Measurements from ENCODE around the gene IL17D. TPM values are rescaled to one million over a fixed set of nuclear protein-coding genes. Genes with fewer than 3 reads are reported as not detected.
"Not testable (repeated sequence)": the region's sequence is repeated elsewhere in the genome, so short reads cannot be mapped to it uniquely, and the experiment has no call there.

Gene IL17D
- total RNA-seq, 4 donors from 2014 or later: 1.1 to 1.4 TPM; not detected in 2

DNA sequence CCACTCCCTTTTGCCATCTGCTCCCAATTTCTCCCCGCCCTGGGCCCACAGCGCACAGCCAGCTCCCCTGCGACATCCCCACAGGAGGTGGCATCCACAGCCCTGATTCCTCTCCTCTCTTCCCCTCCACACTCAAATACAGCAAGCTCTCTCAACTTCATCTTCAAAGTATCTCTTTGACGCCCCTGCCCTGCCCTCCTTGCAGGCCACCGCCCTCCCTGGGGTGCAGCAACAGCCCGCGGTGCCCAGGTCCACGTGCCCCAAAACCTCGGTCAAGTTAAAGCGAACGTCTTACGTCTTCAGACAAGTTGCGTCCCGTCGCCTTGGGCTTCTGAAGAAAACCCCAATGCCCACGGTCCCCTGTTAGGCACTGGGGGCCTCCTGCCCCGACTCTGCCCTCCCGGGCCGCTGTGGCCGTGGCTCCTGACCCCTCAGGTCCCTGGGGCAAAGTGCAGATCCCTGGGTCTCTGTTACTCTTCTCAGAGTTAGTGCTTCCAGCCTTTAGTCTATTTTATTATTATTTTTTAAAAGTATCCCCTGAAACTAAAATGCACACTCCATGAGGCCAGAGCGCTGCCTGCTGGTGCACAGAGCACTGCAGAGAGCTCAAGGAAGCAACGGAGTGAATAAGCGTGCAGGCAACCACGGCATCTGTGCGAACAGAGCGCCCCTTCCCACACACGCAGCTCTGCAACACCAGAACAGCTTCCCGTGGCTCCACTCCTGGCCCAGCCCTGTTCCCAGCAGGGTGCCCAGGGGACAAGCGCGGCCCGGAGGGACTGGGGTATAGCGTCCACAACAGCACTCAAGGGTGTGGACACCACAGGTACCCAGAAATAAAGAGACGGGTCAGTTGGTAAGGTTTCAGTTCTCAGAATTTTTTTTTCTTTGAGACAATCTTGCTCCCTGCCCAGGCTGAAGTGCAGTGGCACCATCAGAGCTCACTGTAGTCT, 26.4 kb downstream of the IL17D start:
- H3K27ac ChIP-seq: no peak overlapping the region
- H3K9me3 ChIP-seq: no peaks in the 10 kb centered on the region
- 96 to 100% methylated on average over 3 to 33 of the region's 33 CpGs for WGBS, 2 donors (ENCODE audit: low coverage in 1 of 2)
- intact Hi-C loops (cut with DNase I; ENCODE audit: low total_unique reads): no loop called here
- in situ Hi-C loops (cut with MboI; ENCODE audit: low pct_ligation_motif_present in 1 of 4, low pct_unique_long_range_greater_than_20kb in 1 of 4, low sequenced_read_pairs in 3 of 4): loop anchor here in 1 of 4 donors (10.0 kb wide), 1 partner anchor 65 kb away; no protein-coding TSS in a partner anchor
- no peaks in the 10 kb centered on the region for H3K36me3 ChIP-seq
- H3K4me3 ChIP-seq: no peak overlapping the region
- TF ChIP-seq POLR2AphosphoS5 (IDR thresholded peaks at IDR 0.05) (no peak), POLR2A (IDR thresholded peaks at IDR 0.05) (no peak), EP300 (IDR thresholded peaks at IDR 0.05; ENCODE audit: low read depth) (no peak)
- TF ChIP-seq, protein P1, sequence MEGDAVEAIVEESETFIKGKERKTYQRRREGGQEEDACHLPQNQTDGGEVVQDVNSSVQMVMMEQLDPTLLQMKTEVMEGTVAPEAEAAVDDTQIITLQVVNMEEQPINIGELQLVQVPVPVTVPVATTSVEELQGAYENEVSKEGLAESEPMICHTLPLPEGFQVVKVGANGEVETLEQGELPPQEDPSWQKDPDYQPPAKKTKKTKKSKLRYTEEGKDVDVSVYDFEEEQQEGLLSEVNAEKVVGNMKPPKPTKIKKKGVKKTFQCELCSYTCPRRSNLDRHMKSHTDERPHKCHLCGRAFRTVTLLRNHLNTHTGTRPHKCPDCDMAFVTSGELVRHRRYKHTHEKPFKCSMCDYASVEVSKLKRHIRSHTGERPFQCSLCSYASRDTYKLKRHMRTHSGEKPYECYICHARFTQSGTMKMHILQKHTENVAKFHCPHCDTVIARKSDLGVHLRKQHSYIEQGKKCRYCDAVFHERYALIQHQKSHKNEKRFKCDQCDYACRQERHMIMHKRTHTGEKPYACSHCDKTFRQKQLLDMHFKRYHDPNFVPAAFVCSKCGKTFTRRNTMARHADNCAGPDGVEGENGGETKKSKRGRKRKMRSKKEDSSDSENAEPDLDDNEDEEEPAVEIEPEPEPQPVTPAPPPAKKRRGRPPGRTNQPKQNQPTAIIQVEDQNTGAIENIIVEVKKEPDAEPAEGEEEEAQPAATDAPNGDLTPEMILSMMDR (IDR thresholded peaks at IDR 0.05): no peak
- H3K27me3 ChIP-seq: no peaks in the 10 kb centered on the region
- DNase-seq: no peak
- no peaks in the 10 kb centered on the region for H3K4me1 ChIP-seq

DNA sequence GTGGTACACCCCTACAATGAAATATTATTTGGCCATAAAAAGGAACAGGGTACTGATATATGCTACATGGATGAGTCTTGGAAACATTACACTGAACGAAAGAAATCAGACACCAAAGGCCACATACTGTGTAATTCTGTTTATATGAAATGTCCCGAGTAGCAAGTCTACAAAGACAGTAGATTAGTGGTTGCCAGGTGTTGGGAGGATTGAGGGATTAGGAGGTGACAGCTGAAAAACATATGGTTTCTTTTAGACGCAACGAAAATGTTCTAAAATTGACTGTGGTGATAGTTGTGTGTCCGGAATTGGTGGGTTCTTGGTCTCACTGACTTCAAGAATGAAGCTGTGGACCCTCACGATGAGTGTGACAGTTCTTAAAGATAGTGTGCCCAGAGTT, 35.1 kb downstream of the IL17D start:
- no peaks in the 10 kb centered on the region for H3K36me3 ChIP-seq
- H3K27me3 ChIP-seq: no peaks in the 10 kb centered on the region
- H3K4me1 ChIP-seq: no peaks in the 10 kb centered on the region
- TF ChIP-seq POLR2AphosphoS5 (IDR thresholded peaks at IDR 0.05): no peak
- in situ Hi-C loops (cut with MboI; ENCODE audit: low pct_ligation_motif_present in 1 of 4, low pct_unique_long_range_greater_than_20kb in 1 of 4, low sequenced_read_pairs in 3 of 4) (loop anchor here in 1 of 4 donors (10.0 kb wide), 1 partner anchor 56 kb away; no protein-coding TSS in a partner anchor), intact Hi-C loops (cut with DNase I; ENCODE audit: low total_unique reads) (no loop called here)
- WGBS, 2 donors (ENCODE audit: low coverage in 1 of 2): 90 to 92% methylated on average over 6 of the region's 6 CpGs
- H3K27ac ChIP-seq: no peak overlapping the region
- DNase-seq: no peak
- H3K4me3 ChIP-seq: no peak overlapping the region
- H3K9me3 ChIP-seq: no peaks in the 10 kb centered on the region

DNA sequence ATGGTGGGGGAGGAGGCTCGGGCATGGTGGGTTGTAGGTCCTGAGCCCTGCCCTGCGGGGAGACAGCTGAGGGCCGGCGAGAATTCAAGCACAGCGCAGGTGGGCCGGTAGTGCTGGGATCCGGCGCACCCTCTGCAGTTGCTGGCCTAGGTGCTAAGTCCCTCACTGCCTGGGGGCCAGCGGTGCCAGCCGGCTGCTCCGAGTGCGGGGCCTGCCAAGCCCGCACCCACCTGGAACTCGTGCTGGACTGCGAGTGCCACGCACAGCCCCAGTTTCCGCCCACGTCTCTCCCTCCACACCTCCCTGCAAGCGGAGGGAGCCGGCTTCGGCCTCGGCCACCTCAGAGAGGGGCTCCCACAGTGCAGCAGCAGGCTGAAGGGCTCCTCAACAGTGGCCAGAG, 36.5 kb downstream of the IL17D start:
- intact Hi-C loops (cut with DNase I; ENCODE audit: low total_unique reads): no loop called here
- TF ChIP-seq, protein P1 (IDR thresholded peaks at IDR 0.05): no peak
- no peak for TF ChIP-seq EP300 (IDR thresholded peaks at IDR 0.05; ENCODE audit: low read depth)
- no peak for TF ChIP-seq POLR2A (IDR thresholded peaks at IDR 0.05)
- TF ChIP-seq POLR2AphosphoS5 (IDR thresholded peaks at IDR 0.05): no peak
- WGBS, 2 donors (ENCODE audit: low coverage in 1 of 2): 94% methylated on average over 22 of the region's 22 CpGs; no CpG with 5 or more reads in 1 of the 2 donors
- Histone ChIP-seq H3K27me3 (no peaks in the 10 kb centered on the region), H3K4me1 (no peaks in the 10 kb centered on the region), H3K9me3 (no peaks in the 10 kb centered on the region), H3K4me3 (no peak overlapping the region), H3K27ac (no peak overlapping the region), H3K36me3 (no peaks in the 10 kb centered on the region)
- in situ Hi-C loops (cut with MboI; ENCODE audit: low pct_ligation_motif_present in 1 of 4, low pct_unique_long_range_greater_than_20kb in 1 of 4, low sequenced_read_pairs in 3 of 4): no loop called here
- DNase-seq: no peak

DNA sequence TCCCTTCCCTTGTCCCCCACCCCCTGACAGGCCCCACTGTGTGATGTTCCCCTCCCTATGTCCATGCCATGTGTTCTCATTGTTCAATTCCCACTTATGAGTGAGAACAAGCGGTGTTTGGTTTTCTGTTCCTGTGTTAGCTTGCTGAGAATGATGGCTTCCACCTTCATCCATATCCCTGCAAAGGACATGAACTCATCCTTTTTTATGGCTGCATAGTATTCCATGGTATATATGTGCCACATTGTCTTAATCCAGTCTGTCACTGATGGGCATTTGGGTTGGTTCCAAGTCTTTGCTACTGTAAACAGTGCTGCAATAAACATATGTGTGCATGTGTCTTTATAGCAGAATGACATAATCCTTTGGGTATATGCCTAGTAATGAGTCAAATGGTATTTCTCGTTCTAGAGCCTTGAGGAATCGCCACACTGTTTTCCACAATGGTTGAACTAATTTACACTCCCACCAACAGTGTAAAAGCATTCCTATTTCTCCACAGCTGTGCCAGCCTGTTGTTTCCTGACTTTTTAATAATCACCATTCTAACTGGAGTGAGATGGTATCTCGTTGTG, 40.4 kb downstream of the IL17D start:
- in situ Hi-C loops (cut with MboI; ENCODE audit: low pct_ligation_motif_present in 1 of 4, low pct_unique_long_range_greater_than_20kb in 1 of 4, low sequenced_read_pairs in 3 of 4); intact Hi-C loops (cut with DNase I; ENCODE audit: low total_unique reads); H3K4me1 ChIP-seq; H3K27ac ChIP-seq; H3K4me3 ChIP-seq; H3K36me3 ChIP-seq; H3K9me3 ChIP-seq; DNase-seq; H3K27me3 ChIP-seq: not testable (repeated sequence)
- 86 to 87% methylated on average over 3 to 4 of the region's 4 CpGs for WGBS, 2 donors (ENCODE audit: low coverage in 1 of 2)

DNA sequence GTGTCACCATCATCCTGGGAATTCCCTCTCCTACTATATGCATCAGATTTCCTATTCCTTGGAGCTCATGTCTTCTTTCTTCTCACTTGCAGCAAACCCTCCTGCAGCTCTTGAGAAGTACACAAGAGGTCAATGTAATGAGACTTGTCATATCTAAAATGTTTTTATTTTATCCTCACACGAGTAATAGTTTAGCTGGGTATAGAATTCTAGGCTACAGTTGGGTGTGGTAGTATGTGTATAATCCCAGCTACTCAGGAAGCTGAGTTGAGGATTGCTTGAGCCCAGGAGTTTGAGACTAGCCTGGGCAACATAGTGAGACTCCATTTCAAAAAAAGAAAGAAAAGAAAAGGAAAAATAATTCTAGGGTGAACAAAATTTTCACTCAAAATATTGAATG, 45.9 kb downstream of the IL17D start:
- no peak for TF ChIP-seq POLR2AphosphoS5 (IDR thresholded peaks at IDR 0.05)
- TF ChIP-seq POLR2A (IDR thresholded peaks at IDR 0.05): no peak
- TF ChIP-seq, protein P1 (IDR thresholded peaks at IDR 0.05): no peak
- in situ Hi-C loops (cut with MboI; ENCODE audit: low pct_ligation_motif_present in 1 of 4, low pct_unique_long_range_greater_than_20kb in 1 of 4, low sequenced_read_pairs in 3 of 4): no loop called here
- DNase-seq: no peak
- Histone ChIP-seq H3K4me3 (no peak overlapping the region), H3K4me1 (no peaks in the 10 kb centered on the region), H3K36me3 (no peaks in the 10 kb centered on the region), H3K9me3 (peaks cover 17 to 22% of the 10 kb centered on the region in 2 donors), H3K27me3 (no peaks in the 10 kb centered on the region), H3K27ac (no peak overlapping the region)
- intact Hi-C loops (cut with DNase I; ENCODE audit: low total_unique reads): no loop called here
- WGBS, 2 donors (ENCODE audit: low coverage in 1 of 2): 97 to 100% methylated on average over 1 of the region's 1 CpG

All from transverse colon (tissue), 4 donors.